SK-N-MC (cell line): ENCODE results near the gene RYR3.

Source experiments
- DNase-seq: peaks from one replicate; pipeline ENCODE4 v3.0.0-alpha.2; 2011; ENCODE audit warnings: low read depth, low spot score
- H3K27ac ChIP-seq: fragments of 200-600 bp; sonication (generic); 2 replicates; pipeline ENCODE4 v1.5.1; 2016; ENCODE audit warnings: mixed run types
- H3K36me3 ChIP-seq: fragments of 200-600 bp; sonication (generic); 2 replicates; pipeline ENCODE4 v1.6.1; 2017; ENCODE audit warnings: antibody characterized with exemption, low read length, mixed read lengths; ENCODE audit not compliant: insufficient read depth
- H3K4me3 ChIP-seq: fragments of 200-600 bp; sonication (generic); 2 replicates; pipeline ENCODE4 v1.5.1; 2016
- H3K9ac ChIP-seq: fragments of 200-600 bp; sonication (generic); 2 replicates; pipeline ENCODE4 v1.8.0; 2017; ENCODE audit warnings: mixed run types, mixed read lengths; ENCODE audit not compliant: insufficient read length
- H3K9me3 ChIP-seq: fragments of 200-600 bp; sonication (generic); 2 replicates; pipeline ENCODE4 v1.6.1; 2017; ENCODE audit warnings: low read depth, mild to moderate bottlenecking, antibody characterized with exemption, low read length, moderate library complexity, mixed read lengths
- EZH2 ChIP-seq: fragments of 200-600 bp; sonication (generic); IDR thresholded peaks from one replicate; pipeline ENCODE4 v1.6.1; 2017; ENCODE audit warnings: antibody characterized with exemption
- FOXP2 ChIP-seq: optimal IDR thresholded peaks from 2 replicates; pipeline ENCODE3; 2011; ENCODE audit warnings: mild to moderate bottlenecking, moderate library complexity; ENCODE audit not compliant: insufficient read depth; ENCODE audit errors: extremely low read length, control extremely low read depth
- POLR2AphosphoS5 ChIP-seq: IDR thresholded peaks from 2 replicates; pipeline ENCODE4 v1.6.1; 2012; ENCODE audit warnings: mild to moderate bottlenecking, low read depth, low read length, borderline replicate concordance

RYR3 gene

GRCh38 chr15:33310481-33311311 lies at the start of gene RYR3:
RYR3 (plus strand) TSS chr15:33310967; CDS start chr15:33311046, 79 bp downstream.
- Histone ChIP-seq H3K9me3 (no peaks in the 10 kb centered on the region), H3K9ac (no peak within 1 kb of the TSS), H3K36me3 (no peaks in the 10 kb centered on the region), H3K27ac (no peak within 1 kb of the TSS), H3K4me3 (no peak within 1 kb of the TSS)
- TF ChIP-seq EZH2 (peak; percentile 40), POLR2AphosphoS5 (no peak)
- no peak for DNase-seq

- no peak for DNase-seq
- no peaks in the 10 kb centered on the region for H3K36me3 ChIP-seq
Measured at GRCh38 chr15:33262306-33262705, 48.5 kb upstream of the RYR3 start.

GRCh38 chr15:33277689-33278088 lies 33.1 kb upstream of the RYR3 start:
- Histone ChIP-seq H3K9ac (no peak overlapping the region), H3K36me3 (no peaks in the 10 kb centered on the region), H3K4me3 (no peak overlapping the region), H3K9me3 (no peaks in the 10 kb centered on the region), H3K27ac (no peak overlapping the region)
- TF ChIP-seq POLR2AphosphoS5 (no peak), EZH2 (no peak), FOXP2 (no peak)
- DNase-seq = no peak

More at GRCh38 chr15:33262306-33262705, 48.5 kb upstream of the RYR3 start:
- H3K9ac ChIP-seq = no peak overlapping the region
- H3K27ac ChIP-seq = no peak overlapping the region
- no peak overlapping the region for H3K4me3 ChIP-seq
- no peaks in the 10 kb centered on the region for H3K9me3 ChIP-seq
- TF ChIP-seq FOXP2 (no peak), EZH2 (no peak), POLR2AphosphoS5 (no peak)

- no peak overlapping the region for H3K4me3 ChIP-seq
- no peak for DNase-seq
- H3K9me3 ChIP-seq = no peaks in the 10 kb centered on the region
- no peaks in the 10 kb centered on the region for H3K36me3 ChIP-seq
- TF ChIP-seq POLR2AphosphoS5 = no peak
- TF ChIP-seq FOXP2 = no peak
- TF ChIP-seq EZH2 = no peak
- H3K27ac ChIP-seq = no peak overlapping the region
- H3K9ac ChIP-seq = no peak overlapping the region
Measured at GRCh38 chr15:33278816-33279612, 31.8 kb upstream of the RYR3 start.

GRCh38 chr15:33279613-33280205 lies 31.1 kb upstream of the RYR3 start:
- TF ChIP-seq POLR2AphosphoS5 (no peak), EZH2 (no peak), FOXP2 (no peak)
- H3K9me3 ChIP-seq = no peaks in the 10 kb centered on the region
- no peak overlapping the region for H3K9ac ChIP-seq
- no peak for DNase-seq
- H3K27ac ChIP-seq = no peak overlapping the region
- H3K36me3 ChIP-seq = no peaks in the 10 kb centered on the region
- H3K4me3 ChIP-seq = no peak overlapping the region

GRCh38 chr15:33282226-33283020 lies 28.3 kb upstream of the RYR3 start:
- TF ChIP-seq EZH2 = no peak
- no peak for TF ChIP-seq POLR2AphosphoS5
- TF ChIP-seq FOXP2 = no peak
- Histone ChIP-seq H3K4me3 (no peak overlapping the region), H3K9me3 (no peaks in the 10 kb centered on the region), H3K9ac (no peak overlapping the region), H3K36me3 (no peaks in the 10 kb centered on the region), H3K27ac (no peak overlapping the region)
- DNase-seq = no peak

GRCh38 chr15:33283576-33283975 lies 27.2 kb upstream of the RYR3 start:
- Histone ChIP-seq H3K4me3 (no peak overlapping the region), H3K9me3 (no peaks in the 10 kb centered on the region), H3K36me3 (no peaks in the 10 kb centered on the region), H3K27ac (no peak overlapping the region), H3K9ac (no peak overlapping the region)
- no peak for DNase-seq
- no peak for TF ChIP-seq EZH2

- no peaks in the 10 kb centered on the region for H3K36me3 ChIP-seq
- no peak for TF ChIP-seq FOXP2
- TF ChIP-seq POLR2AphosphoS5 = no peak
- no peak for TF ChIP-seq EZH2
Measured at GRCh38 chr15:33284336-33284735, 26.4 kb upstream of the RYR3 start.

More at GRCh38 chr15:33284336-33284735, 26.4 kb upstream of the RYR3 start:
- Histone ChIP-seq H3K27ac (no peak overlapping the region), H3K4me3 (no peak overlapping the region), H3K9ac (no peak overlapping the region), H3K9me3 (no peaks in the 10 kb centered on the region)
- no peak for DNase-seq
